ENCODE results near the gene PITPNM3. TPM values are rescaled to one million over a fixed set of nuclear protein-coding genes. Genes with fewer than 3 reads are reported as not detected.

Gene PITPNM3
- total RNA-seq, 1 donor: 1.8 TPM

GRCh38 chr17:6505425-6506142 lies 50.8 kb downstream of the PITPNM3 start:
- Histone ChIP-seq H3K27me3 (ENCODE audit: insufficient read depth, low read length) (no peaks in the 10 kb centered on the region), H3K27ac (ENCODE audit: low read depth, low read length) (peak overlapping the region; percentile 0), H3K9me3 (ENCODE audit: low read depth, low read length) (no peaks in the 10 kb centered on the region), H2AFZ (ENCODE audit: low read length) (no peak overlapping the region), H4K20me1 (ENCODE audit: insufficient read depth, low read length) (no peaks in the 10 kb centered on the region), H3K36me3 (ENCODE audit: insufficient read depth, low read length) (no peaks in the 10 kb centered on the region), H3K4me2 (ENCODE audit: insufficient read depth, low read length) (peak overlapping the region; percentile 47), H3K4me1 (ENCODE audit: insufficient read depth, low read length) (peaks cover 53% of the 10 kb centered on the region), H3K4me3 (ENCODE audit: insufficient read depth, low read length) (no peak overlapping the region), H3K79me2 (ENCODE audit: insufficient read depth, low read length) (no peaks in the 10 kb centered on the region)
- no peak for DNase-seq (ENCODE audit: insufficient read length, low spot score, missing footprints)
- TF ChIP-seq CTCF (IDR thresholded peaks at IDR 0.05; ENCODE audit: extremely low read depth, low read depth, low read length): no peak

GRCh38 chr17:6503641-6504195 lies 52.6 kb downstream of the PITPNM3 start:
- H4K20me1 ChIP-seq (ENCODE audit: insufficient read depth, low read length): no peaks in the 10 kb centered on the region
- peaks cover 35% of the 10 kb centered on the region for H3K4me1 ChIP-seq (ENCODE audit: insufficient read depth, low read length)
- no peaks in the 10 kb centered on the region for H3K9me3 ChIP-seq (ENCODE audit: low read depth, low read length)
- H3K27ac ChIP-seq (ENCODE audit: low read depth, low read length): no peak overlapping the region
- H3K4me2 ChIP-seq (ENCODE audit: insufficient read depth, low read length): no peak overlapping the region
- no peak for TF ChIP-seq CTCF (IDR thresholded peaks at IDR 0.05; ENCODE audit: extremely low read depth, low read depth, low read length)
- H3K79me2 ChIP-seq (ENCODE audit: insufficient read depth, low read length): no peaks in the 10 kb centered on the region
- H3K4me3 ChIP-seq (ENCODE audit: insufficient read depth, low read length): no peak overlapping the region
- H3K27me3 ChIP-seq (ENCODE audit: insufficient read depth, low read length): no peaks in the 10 kb centered on the region
- no peak for DNase-seq (ENCODE audit: insufficient read length, low spot score, missing footprints)
- H3K36me3 ChIP-seq (ENCODE audit: insufficient read depth, low read length): no peaks in the 10 kb centered on the region
- H2AFZ ChIP-seq (ENCODE audit: low read length): no peak overlapping the region

- Histone ChIP-seq H3K79me2 (ENCODE audit: insufficient read depth, low read length) (no peaks in the 10 kb centered on the region), H3K4me1 (ENCODE audit: insufficient read depth, low read length) (peaks cover 28% of the 10 kb centered on the region), H3K36me3 (ENCODE audit: insufficient read depth, low read length) (no peaks in the 10 kb centered on the region), H3K27ac (ENCODE audit: low read depth, low read length) (no peak overlapping the region), H3K27me3 (ENCODE audit: insufficient read depth, low read length) (no peaks in the 10 kb centered on the region), H2AFZ (ENCODE audit: low read length) (no peak overlapping the region), H3K9me3 (ENCODE audit: low read depth, low read length) (no peaks in the 10 kb centered on the region), H3K4me3 (ENCODE audit: insufficient read depth, low read length) (no peak overlapping the region), H4K20me1 (ENCODE audit: insufficient read depth, low read length) (no peaks in the 10 kb centered on the region), H3K4me2 (ENCODE audit: insufficient read depth, low read length) (no peak overlapping the region)
- no peak for DNase-seq (ENCODE audit: insufficient read length, low spot score, missing footprints)
- TF ChIP-seq CTCF (IDR thresholded peaks at IDR 0.05; ENCODE audit: extremely low read depth, low read depth, low read length): no peak
These were observed 53.4 kb downstream of the PITPNM3 start for GRCh38 chr17:6502871-6503509.

- peaks cover 24% of the 10 kb centered on the region for H3K4me1 ChIP-seq (ENCODE audit: insufficient read depth, low read length)
- H3K4me3 ChIP-seq (ENCODE audit: insufficient read depth, low read length): no peak overlapping the region
- H3K36me3 ChIP-seq (ENCODE audit: insufficient read depth, low read length): no peaks in the 10 kb centered on the region
- H4K20me1 ChIP-seq (ENCODE audit: insufficient read depth, low read length): no peaks in the 10 kb centered on the region
- H3K27ac ChIP-seq (ENCODE audit: low read depth, low read length): no peak overlapping the region
- H3K27me3 ChIP-seq (ENCODE audit: insufficient read depth, low read length): no peaks in the 10 kb centered on the region
- no peak for DNase-seq (ENCODE audit: insufficient read length, low spot score, missing footprints)
- H3K79me2 ChIP-seq (ENCODE audit: insufficient read depth, low read length): no peaks in the 10 kb centered on the region
- no peak for TF ChIP-seq CTCF (IDR thresholded peaks at IDR 0.05; ENCODE audit: extremely low read depth, low read depth, low read length)
- H3K9me3 ChIP-seq (ENCODE audit: low read depth, low read length): no peaks in the 10 kb centered on the region
- no peak overlapping the region for H3K4me2 ChIP-seq (ENCODE audit: insufficient read depth, low read length)
- H2AFZ ChIP-seq (ENCODE audit: low read length): no peak overlapping the region
These were observed 54.2 kb downstream of the PITPNM3 start for GRCh38 chr17:6502142-6502541.
